GM18517 (cell line): ENCODE data around the gene CD48.

ENCODE experiments used
- ATAC-seq: cut with Tn5 transposase; IDR thresholded peaks from one replicate; pipeline ENCODE4 v1.9.1; 2021; ENCODE audit warnings: mild to moderate bottlenecking, moderate library complexity; ENCODE audit not compliant: unreplicated experiment

CD48 gene

GRCh38 chr1:160681066-160681890, 30.3 kb downstream of the CD48 start:
- ATAC-seq: no peak

- ATAC-seq: no peak
Measured at GRCh38 chr1:160680399-160680798, 31.2 kb downstream of the CD48 start.

GRCh38 chr1:160679893-160680292, 31.7 kb downstream of the CD48 start:
- ATAC-seq: no peak

- ATAC-seq: no peak
Measured at GRCh38 chr1:160676869-160677597, 34.6 kb downstream of the CD48 start.

- ATAC-seq: peak; percentile 54
Measured at GRCh38 chr1:160675641-160676410, 35.8 kb downstream of the CD48 start.

- ATAC-seq: no peak
Measured at GRCh38 chr1:160674415-160674814, 37.2 kb downstream of the CD48 start.

- ATAC-seq: no peak
Measured at GRCh38 chr1:160672789-160673695, 38.6 kb downstream of the CD48 start.

- ATAC-seq: no peak
Measured at GRCh38 chr1:160671603-160672517, 39.8 kb downstream of the CD48 start.

- ATAC-seq: no peak
Measured at GRCh38 chr1:160670701-160671100, 40.9 kb downstream of the CD48 start.

- no peak for ATAC-seq
Measured at GRCh38 chr1:160669802-160670201, 41.8 kb downstream of the CD48 start.

- ATAC-seq: no peak
Measured at GRCh38 chr1:160669276-160669675, 42.3 kb downstream of the CD48 start.

- ATAC-seq: no peak
Measured at GRCh38 chr1:160667896-160668295, 43.7 kb downstream of the CD48 start.

GRCh38 chr1:160666079-160666442, 45.6 kb downstream of the CD48 start:
- no peak for ATAC-seq

GRCh38 chr1:160665330-160666078, 46.1 kb downstream of the CD48 start:
- no peak for ATAC-seq

- peak; percentile 58 for ATAC-seq
Measured at GRCh38 chr1:160664573-160665051, 47.0 kb downstream of the CD48 start.

- ATAC-seq: no peak
Measured at GRCh38 chr1:160662910-160663309, 48.7 kb downstream of the CD48 start.

GRCh38 chr1:160659566-160659965, 52.1 kb downstream of the CD48 start:
- no peak for ATAC-seq

- no peak for ATAC-seq
Measured at GRCh38 chr1:160658814-160659193, 52.8 kb downstream of the CD48 start.
